Activated naive CD4-positive, alpha-beta T cell treated with anti-CD3 and anti-CD28 coated beads, Interleukin-2, amount 50 U/mL, for 72 hours (primary cell): ENCODE data around the gene NTM. TPM values are rescaled to one million over a fixed set of nuclear protein-coding genes. Genes with fewer than 3 reads are reported as not detected.

ENCODE experiments used
- ATAC-seq, 2 donors: fragments of 150-1000 bp; cut with Tn5 transposase; 2 replicates each; pipeline ENCODE4 v1.10.0; 2021; ENCODE audit warnings: mild to moderate bottlenecking in 2 of 2, moderate library complexity in 2 of 2
- DNase-seq, 2 donors: peaks; one replicate each; pipeline ENCODE4 v3.0.0; 2021 to 2022; ENCODE audit warnings: low spot score in 2 of 2
- H3K27ac Mint-ChIP-seq, 2 donors: one replicate each; pipeline ENCODE4 v1.8.0; 2022; ENCODE audit warnings: mild to moderate bottlenecking in 2 of 2, mixed read lengths in 2 of 2
- H3K36me3 Mint-ChIP-seq, 2 donors: one replicate each; pipeline ENCODE4 v1.8.0; 2022; ENCODE audit warnings: mixed read lengths in 2 of 2
- H3K9me3 Mint-ChIP-seq, 2 donors: one replicate each; pipeline ENCODE4 v1.8.0; 2022; ENCODE audit warnings: mixed read lengths in 2 of 2
- total RNA-seq, 2 donors: library from RNA; stranded (reverse); gene quantifications; one replicate each; pipeline ENCODE4 v1.2.3, GENCODE V29; 2022

The NTM gene
- total RNA-seq, 2 donors from 2014 or later, result not detected

DNA sequence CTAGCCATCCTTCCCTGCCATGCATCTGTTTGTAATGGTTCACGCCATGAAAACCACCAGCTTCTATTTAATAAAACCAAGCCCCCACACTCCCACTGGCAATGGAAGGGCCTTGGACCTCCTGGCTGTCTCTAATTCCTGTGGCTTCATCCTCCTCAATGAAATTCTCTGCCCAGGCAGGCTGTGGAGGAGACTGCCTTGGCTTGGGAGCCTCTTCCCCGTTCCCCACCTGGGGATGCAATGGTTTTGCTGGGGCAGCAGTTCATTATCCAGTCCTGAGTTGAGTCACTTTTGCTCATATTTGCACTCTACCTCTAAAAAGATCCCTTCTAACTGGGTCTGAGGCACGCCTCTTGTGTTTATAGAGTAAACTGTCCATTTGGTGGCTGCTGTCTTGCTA lies 515.8 kb downstream of the NTM start:
- H3K36me3 Mint-ChIP-seq, result no peaks in the 10 kb centered on the region
- DNase-seq, result no peak
- no peak overlapping the region for H3K27ac Mint-ChIP-seq
- H3K9me3 Mint-ChIP-seq, result no peaks in the 10 kb centered on the region
- ATAC-seq, result no peak

DNA sequence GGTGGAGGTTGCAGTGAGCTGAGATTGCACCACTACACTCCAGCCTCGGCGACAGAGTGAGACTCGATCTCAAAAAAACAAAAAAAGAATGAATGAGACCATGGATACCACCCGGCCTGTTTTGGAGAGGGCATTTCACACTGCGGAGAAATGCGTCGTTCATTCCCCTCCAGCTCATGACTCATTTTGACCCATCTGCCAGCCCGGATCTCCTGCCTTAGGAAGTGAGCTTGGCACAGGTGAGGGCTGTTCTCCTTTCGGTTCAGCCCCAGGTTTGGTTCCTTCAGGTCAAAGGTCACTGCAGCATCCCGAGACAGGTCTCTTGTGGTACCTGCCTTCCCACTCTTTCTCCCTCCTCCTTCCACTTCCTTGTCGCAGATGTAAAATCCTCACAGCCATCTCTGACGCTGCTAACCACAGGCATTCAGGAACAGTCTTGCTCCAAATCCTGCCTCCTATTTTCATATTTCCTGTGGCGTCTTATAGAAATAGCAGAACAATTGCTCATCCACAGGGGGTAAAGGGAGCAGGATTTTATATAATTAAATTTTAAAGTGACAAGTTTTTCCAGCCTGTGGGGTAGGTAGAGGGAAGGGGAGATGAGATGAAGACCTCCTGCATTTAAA lies 517.9 kb downstream of the NTM start:
- DNase-seq (no peak), ATAC-seq (no peak)
- no peak overlapping the region for H3K27ac Mint-ChIP-seq
- H3K36me3 Mint-ChIP-seq, result no peaks in the 10 kb centered on the region
- H3K9me3 Mint-ChIP-seq, result no peaks in the 10 kb centered on the region

DNA sequence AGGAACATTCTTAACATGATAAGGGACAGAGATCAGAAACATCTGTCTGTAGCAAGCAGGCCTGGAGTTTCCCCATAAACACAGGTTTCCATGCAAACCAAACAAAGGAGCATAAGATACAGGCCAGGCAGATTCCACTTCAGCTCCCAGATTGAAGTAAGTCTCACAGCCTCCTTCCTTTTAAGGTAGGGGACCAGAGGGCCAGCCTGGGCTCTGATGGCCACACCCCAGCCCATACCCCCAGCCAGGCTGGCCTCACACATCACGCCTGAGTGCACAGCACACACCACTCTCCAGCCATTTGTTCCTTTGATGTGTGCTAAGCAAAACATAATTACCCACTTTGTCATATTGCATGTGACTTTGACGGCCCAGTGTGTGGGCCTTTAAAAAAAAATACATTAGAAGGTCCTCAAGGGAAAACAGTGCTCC lies 518.7 kb downstream of the NTM start:
- H3K36me3 Mint-ChIP-seq, result no peaks in the 10 kb centered on the region
- DNase-seq (no peak), ATAC-seq (no peak)
- no peak overlapping the region for H3K27ac Mint-ChIP-seq
- no peaks in the 10 kb centered on the region for H3K9me3 Mint-ChIP-seq

DNA sequence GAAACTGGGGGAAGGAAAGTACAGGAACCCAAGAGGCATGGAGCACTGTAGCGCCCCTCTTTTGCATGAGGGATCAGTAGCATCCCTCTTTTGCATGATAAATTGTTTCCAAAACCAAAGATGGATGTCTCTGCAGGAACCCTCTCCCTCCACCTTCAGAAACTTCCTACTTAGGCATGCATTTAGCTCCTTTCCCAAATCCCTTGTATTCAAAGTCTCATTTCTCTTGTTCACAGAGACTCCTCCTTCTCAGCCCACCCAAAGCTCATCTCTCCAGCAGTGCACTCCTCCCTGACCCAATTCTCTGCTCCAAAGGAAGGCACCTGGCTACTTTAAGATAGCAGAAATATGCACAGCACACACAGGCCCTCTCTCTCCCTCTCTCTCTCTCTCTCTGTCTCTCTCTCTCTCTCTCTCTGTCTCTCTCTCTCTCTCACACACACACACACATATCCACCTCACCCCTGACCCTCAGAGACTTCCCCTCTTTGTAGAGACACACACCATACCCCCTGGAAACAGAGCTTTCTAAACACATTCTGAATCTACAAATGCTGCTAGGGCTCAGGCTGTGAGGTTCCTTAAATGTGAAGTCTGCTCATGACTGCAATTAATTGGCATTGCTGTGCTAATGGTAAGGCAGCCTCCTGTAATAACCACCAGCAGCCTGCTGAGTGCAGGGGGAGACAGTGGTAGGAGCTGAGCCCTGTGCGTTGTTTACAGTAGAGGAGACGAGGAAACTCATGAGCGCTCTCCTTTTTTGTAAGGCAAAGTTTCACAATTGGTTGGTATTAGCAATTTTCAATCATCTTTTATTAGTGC lies 519.6 kb downstream of the NTM start:
- Mint-ChIP-seq H3K36me3 (no peaks in the 10 kb centered on the region), H3K27ac (no peak overlapping the region), H3K9me3 (no peaks in the 10 kb centered on the region)
- DNase-seq (no peak), ATAC-seq (no peak)

DNA sequence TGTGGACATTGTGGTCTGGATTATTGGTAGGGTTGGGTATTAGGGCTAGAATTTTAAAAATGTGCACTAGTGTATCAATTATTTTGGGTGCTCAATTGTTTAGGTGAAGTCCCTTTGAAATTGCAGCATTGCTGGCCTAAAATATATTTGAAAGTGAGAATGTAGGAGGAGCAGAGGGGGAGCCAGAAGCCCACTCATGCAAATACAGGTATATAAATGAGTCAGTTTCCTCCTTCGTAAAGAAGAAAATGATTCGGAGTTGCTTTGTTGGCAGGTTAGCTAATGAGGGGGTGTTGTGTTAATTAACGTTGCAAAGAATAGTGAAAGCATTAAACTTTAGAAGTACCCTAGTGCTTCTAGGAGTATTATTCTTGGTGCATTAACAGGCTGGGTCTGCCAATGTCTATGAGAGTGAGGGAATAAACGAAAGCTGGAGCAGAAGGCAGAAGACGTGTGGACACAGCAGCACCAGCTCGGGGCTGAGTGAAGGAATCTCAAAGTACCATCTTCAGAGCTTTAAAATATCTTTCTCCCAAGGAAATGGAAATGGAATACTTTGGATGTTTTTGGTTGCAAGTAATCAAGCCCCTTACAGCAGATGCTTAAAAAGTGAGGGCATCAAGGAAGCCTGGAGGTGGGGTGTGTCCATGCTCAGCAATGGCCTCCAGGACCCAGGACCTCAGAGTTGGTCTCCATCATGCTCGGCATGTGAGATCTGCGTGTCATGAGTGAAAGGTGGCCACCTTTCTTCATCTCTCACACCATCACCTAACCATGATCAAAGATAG lies 522.9 kb downstream of the NTM start:
- no peak overlapping the region for H3K27ac Mint-ChIP-seq
- no peak for DNase-seq
- peaks cover 0 to 1% of the 10 kb centered on the region in 2 donors for H3K9me3 Mint-ChIP-seq
- no peak for ATAC-seq
- no peaks in the 10 kb centered on the region for H3K36me3 Mint-ChIP-seq

DNA sequence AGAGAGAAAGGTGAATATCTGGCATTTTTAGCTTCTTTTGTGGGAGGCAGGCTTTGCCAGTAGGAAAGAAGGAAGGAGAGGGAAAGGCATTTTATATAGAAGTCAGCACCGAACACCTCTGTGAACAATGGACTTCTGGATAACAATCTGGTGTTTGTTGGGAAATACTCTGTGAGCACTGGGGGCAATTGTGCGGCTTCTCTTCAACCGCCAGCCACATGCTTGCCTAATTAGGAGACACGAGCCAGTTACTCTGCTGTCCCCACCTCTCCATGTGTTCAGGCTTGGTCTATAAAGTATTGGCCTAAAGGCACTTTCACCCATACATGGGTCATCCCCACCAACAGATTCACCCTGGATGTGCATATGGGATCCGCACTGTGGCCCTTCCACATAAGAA lies 523.6 kb downstream of the NTM start:
- peaks cover 0 to 3% of the 10 kb centered on the region in 2 donors for H3K9me3 Mint-ChIP-seq
- no peak overlapping the region for H3K27ac Mint-ChIP-seq

DNA sequence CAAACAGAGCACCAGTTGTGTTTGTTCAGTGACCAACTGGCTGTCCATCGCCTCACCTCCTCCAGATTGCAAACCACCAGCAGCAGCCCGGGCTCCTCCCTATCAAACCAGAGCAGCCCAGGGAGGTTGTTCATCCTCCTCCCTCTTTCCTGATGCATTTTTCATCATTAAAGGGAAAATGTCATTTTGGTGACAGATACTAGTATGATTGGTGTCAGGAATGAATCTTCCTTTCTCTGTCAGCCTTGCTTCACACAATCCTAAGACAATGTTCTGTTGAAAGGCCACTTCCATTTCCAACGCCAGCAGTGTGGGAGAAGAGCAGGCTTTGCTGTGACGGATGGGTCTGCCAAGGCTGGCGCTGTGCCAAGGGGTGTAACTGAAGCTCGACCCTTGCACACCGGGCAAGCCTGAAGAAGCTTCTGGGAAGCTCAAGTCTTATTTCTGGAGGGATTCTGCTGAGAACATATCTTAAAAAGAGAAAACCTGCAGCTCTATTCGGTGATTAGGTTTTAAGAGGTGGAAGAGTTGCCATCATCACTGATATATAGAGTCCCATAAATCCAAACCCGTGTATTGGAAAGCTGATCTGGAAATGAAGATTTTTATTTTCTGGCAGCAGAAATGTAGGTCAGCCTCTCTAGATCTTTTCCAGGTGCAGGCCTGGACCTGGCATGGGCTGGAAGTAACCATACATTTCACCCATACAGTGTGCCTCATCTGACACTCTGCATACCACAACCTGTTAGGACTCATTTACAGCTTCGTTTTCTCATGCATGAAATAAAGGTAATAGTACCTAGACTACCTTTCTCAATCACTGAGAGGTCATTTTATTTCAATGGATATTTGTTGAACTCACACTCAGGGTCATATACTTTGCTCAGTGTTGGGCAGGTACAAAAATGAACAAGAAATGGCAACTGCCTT lies 524.5 kb downstream of the NTM start:
- no peak for ATAC-seq
- Mint-ChIP-seq H3K36me3 (no peaks in the 10 kb centered on the region), H3K27ac (no peak overlapping the region), H3K9me3 (peaks cover 0 to 3% of the 10 kb centered on the region in 2 donors)
- no peak for DNase-seq

More for the DNA sequence above, 523.6 kb downstream of the NTM start:
- no peaks in the 10 kb centered on the region for H3K36me3 Mint-ChIP-seq
- DNase-seq (no peak), ATAC-seq (no peak)

DNA sequence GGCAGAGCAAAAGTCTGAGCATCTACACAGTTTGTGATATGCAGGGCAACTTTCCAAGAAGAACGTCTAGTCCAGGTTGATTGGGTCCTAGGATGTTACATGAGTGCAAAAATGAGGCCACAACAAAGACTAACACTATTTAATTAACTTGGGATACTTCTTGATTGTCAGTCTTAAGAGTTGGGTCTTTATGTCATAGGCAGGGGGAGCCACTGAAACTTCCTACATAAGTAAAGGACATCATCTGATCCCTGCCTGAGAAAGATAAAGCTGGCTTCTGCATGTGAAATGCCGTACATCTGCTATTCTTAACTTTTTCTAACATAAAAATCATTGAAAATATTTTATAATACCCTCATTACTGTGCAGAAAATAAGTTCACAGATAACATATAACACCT lies 525.5 kb downstream of the NTM start:
- H3K9me3 Mint-ChIP-seq, result peaks cover 3 to 6% of the 10 kb centered on the region in 2 donors
- no peak for ATAC-seq
- no peak for DNase-seq
- H3K36me3 Mint-ChIP-seq, result no peaks in the 10 kb centered on the region
- H3K27ac Mint-ChIP-seq, result no peak overlapping the region

DNA sequence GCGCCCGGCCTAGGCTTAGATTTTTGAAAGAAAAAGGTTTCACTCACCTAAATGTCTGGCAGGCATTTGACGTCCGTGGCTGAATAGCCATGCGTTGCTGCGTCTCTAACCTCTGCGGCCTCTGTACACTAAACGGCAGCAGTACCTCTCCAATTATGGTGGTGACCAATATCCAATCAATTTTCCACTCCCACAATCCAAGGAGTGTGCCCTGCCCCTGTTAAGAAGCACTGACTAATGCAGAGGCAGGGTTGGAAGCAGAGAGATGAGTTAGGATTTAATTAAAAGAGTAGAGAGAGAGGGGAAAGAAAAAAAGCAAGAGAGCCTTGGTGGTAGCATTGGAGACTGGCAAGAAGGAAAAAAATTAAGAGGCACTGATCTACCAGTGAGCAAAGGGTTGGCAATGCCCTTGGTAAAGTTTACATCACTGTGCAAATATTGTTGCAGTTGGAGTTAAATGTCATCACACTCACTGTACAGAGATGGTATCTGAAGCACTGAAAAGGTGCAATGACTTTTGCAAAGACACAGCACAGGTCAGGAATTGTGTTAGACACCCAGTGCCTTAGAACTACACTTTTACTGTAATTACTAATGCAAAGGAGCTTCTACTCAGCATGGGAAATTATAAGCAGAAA lies 526.7 kb downstream of the NTM start:
- H3K36me3 Mint-ChIP-seq, result no peaks in the 10 kb centered on the region
- peaks cover 3 to 6% of the 10 kb centered on the region in 2 donors for H3K9me3 Mint-ChIP-seq
- ATAC-seq, result no peak
- no peak overlapping the region for H3K27ac Mint-ChIP-seq
- no peak for DNase-seq

DNA sequence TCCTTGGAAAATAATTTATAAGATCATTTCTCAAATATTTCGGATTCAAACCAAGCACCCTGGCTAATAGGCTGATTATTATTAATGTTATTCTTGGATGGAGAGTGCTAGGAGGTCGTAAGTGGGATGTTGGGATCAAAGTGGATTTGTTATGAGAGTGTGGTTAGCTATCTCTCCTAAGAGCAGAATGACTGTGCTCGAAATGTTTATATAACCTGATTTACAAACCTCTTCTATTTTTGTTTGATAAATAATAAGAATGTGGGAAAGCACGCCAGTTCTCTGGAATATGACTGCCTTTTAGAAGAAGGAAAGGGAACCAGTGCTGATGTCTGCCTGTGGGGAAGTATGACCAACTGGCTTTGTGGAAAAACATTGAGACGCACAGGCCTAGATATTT lies 527.5 kb downstream of the NTM start:
- no peaks in the 10 kb centered on the region for H3K36me3 Mint-ChIP-seq

DNA sequence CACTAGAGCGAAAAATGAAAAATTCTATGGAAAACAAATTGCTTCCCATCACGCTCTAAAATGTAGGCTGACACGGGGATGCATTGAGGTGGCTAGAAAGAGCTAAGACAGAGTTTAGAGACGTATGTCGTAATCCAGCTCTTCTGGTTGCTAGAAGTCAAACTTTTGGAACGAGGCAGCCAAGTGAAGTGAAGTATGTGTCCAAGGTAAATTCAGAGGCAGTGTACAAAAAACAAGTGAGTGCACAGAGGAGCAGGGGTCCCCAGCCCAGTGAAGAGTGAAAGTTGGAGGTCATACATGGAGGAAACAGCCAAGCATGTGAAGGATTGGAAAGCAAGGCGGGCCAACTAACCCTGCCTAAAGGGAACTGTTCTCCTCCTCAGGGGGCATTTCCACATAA lies 528.5 kb downstream of the NTM start:
- DNase-seq, result no peak
- Mint-ChIP-seq H3K9me3 (peaks cover 6 to 7% of the 10 kb centered on the region in 2 donors), H3K36me3 (no peaks in the 10 kb centered on the region), H3K27ac (no peak overlapping the region)
- ATAC-seq, result no peak

More for the DNA sequence above, 527.5 kb downstream of the NTM start:
- Mint-ChIP-seq H3K9me3 (peaks cover 6 to 7% of the 10 kb centered on the region in 2 donors), H3K27ac (no peak overlapping the region)
- DNase-seq (no peak), ATAC-seq (no peak)

DNA sequence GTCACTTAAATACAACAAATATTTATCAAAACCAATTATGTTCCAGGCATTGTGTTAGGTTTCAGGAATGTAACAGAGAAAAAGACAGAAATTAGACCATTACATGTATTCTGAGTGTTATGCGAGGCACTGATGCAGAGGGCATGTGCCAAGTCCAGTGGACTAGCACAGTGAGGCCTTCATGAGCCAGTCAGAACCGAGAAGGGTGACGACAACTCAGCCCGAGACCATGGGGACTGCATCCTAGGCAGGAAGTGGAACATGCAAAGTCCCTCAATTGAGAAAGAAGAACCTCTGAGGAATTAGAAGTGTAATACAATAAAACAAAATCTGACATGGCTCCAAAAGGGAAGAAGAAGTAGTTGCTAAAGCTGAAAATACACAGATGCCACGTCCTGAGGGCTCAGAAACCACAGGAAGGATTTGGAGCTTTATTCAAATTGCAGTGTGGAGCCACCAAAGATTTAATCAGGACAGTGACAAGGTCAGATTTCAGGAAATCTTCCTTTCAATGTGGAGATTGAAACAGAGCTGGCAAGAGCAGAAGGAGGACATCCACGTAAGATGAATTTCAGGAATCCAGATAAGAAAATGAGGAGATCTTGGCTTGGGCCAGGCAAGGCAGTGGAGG lies 529.6 kb downstream of the NTM start:
- H3K27ac Mint-ChIP-seq, result no peak overlapping the region
- DNase-seq (no peak), ATAC-seq (no peak)
- H3K36me3 Mint-ChIP-seq, result no peaks in the 10 kb centered on the region
- H3K9me3 Mint-ChIP-seq, result peaks cover 6 to 7% of the 10 kb centered on the region in 2 donors

DNA sequence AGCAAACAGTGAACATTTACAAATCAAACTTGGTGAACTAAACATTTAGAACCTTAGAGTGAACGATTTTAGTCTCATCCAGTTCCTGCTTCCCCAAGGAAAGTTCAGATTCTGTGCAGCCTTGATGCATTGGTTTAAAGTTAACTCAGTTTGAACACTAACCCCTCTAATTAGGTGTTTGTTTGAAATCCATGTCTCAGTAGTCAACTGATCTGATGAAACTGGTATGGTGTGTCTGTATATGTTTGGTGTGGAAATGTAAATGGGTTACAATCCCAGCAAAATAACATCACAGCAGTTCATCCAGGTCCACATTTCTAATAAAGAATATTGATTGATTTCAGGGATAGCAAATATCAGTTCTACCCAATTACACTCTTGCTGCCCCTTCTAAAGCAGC lies 532.0 kb downstream of the NTM start:
- H3K36me3 Mint-ChIP-seq, result peaks cover 0 to 7% of the 10 kb centered on the region in 2 donors
- no peak overlapping the region for H3K27ac Mint-ChIP-seq
- H3K9me3 Mint-ChIP-seq, result peaks cover 6 to 20% of the 10 kb centered on the region in 2 donors
- ATAC-seq (no peak), DNase-seq (no peak)

DNA sequence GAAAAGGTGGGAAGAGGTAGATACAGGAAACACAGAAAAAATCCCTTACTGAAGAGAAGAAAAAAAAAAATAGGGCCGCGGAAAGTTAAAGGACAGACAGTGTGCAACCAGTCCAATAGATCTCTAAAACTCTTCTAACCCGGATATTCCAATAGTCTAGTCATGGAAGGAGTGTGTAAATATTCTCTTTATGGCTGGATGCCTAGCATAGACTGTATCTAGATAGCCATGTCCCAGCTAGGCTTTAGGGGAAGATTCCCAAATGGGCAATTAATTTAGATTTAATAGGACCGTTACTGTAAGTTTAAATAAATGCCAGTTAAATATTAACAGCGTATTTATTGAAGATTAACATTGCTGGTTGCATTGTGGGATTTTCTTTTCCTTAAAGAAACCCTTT lies 532.7 kb downstream of the NTM start:
- Mint-ChIP-seq H3K36me3 (peaks cover 0 to 7% of the 10 kb centered on the region in 2 donors), H3K27ac (no peak overlapping the region), H3K9me3 (peaks cover 6 to 21% of the 10 kb centered on the region in 2 donors)
- ATAC-seq, result no peak
- no peak for DNase-seq

DNA sequence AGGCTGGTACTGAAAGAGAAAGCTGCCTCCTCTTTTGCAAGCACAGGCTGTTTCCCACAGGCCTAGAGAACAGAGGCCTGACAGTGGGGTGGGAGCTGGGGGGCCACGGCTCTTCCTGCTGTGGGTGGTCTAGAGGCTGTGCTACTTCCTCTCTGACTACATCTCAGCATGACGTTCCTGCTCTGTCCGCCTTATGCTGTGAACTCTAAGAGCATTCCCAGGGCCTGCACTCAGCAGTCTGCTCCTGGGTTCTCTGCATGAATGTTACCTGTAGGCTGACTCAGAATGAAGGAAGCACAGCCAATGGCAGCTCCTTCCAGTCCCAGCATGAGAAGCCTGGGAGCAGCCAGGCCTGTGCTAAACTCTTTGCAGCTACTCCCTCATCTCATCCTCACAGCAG lies 534.3 kb downstream of the NTM start:
- ATAC-seq (no peak), DNase-seq (no peak)
- Mint-ChIP-seq H3K36me3 (peaks cover 0 to 8% of the 10 kb centered on the region in 2 donors), H3K9me3 (peaks cover 6 to 18% of the 10 kb centered on the region in 2 donors), H3K27ac (no peak overlapping the region)
